HEK293 (cell line): ENCODE measurements around the gene WDR41.

Source experiments
- BCL11A ChIP-seq: fragments of 450-650 bp; formaldehyde crosslinking; IDR thresholded peaks from 2 replicates; pipeline ENCODE4 v1.5.1; 2016; ENCODE audit warnings: low read depth, missing biosample characterization, missing genetic modification characterization
- SCRT1 ChIP-seq: fragments of 450-650 bp; formaldehyde crosslinking; IDR thresholded peaks from 2 replicates; pipeline ENCODE4 v1.5.1; 2016; ENCODE audit warnings: missing biosample characterization, missing genetic modification characterization, borderline replicate concordance
- ZNF24 ChIP-seq: fragments of 450-650 bp; formaldehyde crosslinking; IDR thresholded peaks from 2 replicates; pipeline ENCODE4 v1.5.1; 2016; ENCODE audit warnings: missing biosample characterization, missing genetic modification characterization

DNA sequence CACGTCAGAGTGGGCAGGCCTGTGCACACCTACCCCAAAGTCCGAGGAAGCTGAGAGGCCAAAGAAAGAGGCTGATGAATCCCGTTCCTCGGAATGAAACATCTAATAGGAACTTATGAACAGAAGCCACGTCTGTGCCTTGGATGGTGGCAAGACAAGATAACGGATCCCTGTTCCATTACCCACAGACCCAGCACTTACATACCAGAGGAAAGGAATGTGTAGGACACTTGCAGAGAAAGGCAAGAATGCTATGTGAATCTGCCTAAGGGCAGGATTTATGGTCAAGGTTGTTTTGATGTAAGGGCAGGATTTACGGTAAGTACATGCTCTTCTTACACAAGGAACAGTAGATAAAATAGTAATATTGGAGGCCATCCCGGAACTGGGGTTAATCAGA, 93.2 kb downstream of the WDR41 start:
- TF ChIP-seq SCRT1 (no peak), BCL11A (no peak), ZNF24 (no peak)
